Measurements from ENCODE around the gene CLK3.
"Not testable (repeated sequence)": the region's sequence is repeated elsewhere in the genome, so short reads cannot be mapped to it uniquely, and the experiment has no call there.

Gene CLK3

GRCh38 chr15:74646480-74646879, 30.8 kb downstream of the CLK3 start:
- DNase-seq: no peak

GRCh38 chr15:74648051-74648842, 32.6 kb downstream of the CLK3 start:
- DNase-seq: peak; percentile 17

GRCh38 chr15:74651242-74651741, 35.7 kb downstream of the CLK3 start:
- no peak for DNase-seq

- no peak for DNase-seq
Measured at GRCh38 chr15:74653426-74654102, 37.9 kb downstream of the CLK3 start.

- no peak for DNase-seq
Measured at GRCh38 chr15:74655424-74655823, 39.8 kb downstream of the CLK3 start.

GRCh38 chr15:74656935-74657535, 41.4 kb downstream of the CLK3 start:
- no peak for DNase-seq

GRCh38 chr15:74657846-74658245, 42.2 kb downstream of the CLK3 start:
- no peak for DNase-seq

GRCh38 chr15:74661280-74661679, 45.6 kb downstream of the CLK3 start:
- not testable (repeated sequence) for DNase-seq

GRCh38 chr15:74662064-74662860, 46.6 kb downstream of the CLK3 start:
- no peak for DNase-seq

GRCh38 chr15:74663303-74664027, 47.8 kb downstream of the CLK3 start:
- DNase-seq: no peak

- DNase-seq: peak; percentile 35
Measured at GRCh38 chr15:74664028-74664616, 48.5 kb downstream of the CLK3 start.

- no peak for DNase-seq
Measured at GRCh38 chr15:74664670-74665069, 49.0 kb downstream of the CLK3 start.

- DNase-seq: no peak
Measured at GRCh38 chr15:74667975-74668374, 52.3 kb downstream of the CLK3 start.

GRCh38 chr15:74669627-74670026, 54.0 kb downstream of the CLK3 start:
- no peak for DNase-seq

- no peak for DNase-seq
Measured at GRCh38 chr15:74674161-74674560, 58.5 kb downstream of the CLK3 start.

- no peak for DNase-seq
Measured at GRCh38 chr15:74676801-74677200, 61.2 kb downstream of the CLK3 start.

Measured in inflammatory macrophage treated with lipopolysaccharide for 4 hours (primary cell).